CD4-positive, alpha-beta T cell treated with Interleukin-17A for 1 hour (primary cell): ENCODE results near the gene ITPR2.
"Not testable (repeated sequence)": the region's sequence is repeated elsewhere in the genome, so short reads cannot be mapped to it uniquely, and the experiment has no call there.

Experiments
- DNase-seq: peaks from one replicate; pipeline ENCODE4 v3.0.0-alpha.2; 2020

Gene ITPR2

DNA sequence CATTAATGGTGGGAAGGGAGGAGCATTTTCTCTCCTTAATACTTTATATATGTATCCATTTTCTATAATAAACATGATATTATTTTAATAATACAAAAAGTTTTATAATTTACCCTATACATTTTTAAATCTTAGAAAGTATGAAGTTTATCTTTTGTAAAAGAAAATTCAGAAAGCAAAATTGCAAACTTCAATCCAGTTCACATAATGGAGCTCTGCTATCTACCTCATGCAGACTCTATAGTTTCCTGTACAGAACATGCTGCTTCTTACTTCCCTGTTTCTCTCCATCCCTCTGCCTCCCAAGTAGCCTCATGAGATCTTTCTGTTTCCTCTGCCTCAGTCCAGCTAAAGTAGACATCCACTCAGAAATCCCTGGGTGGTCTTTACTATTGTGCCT lies 402.4 kb downstream of the ITPR2 start:
- DNase-seq: not testable (repeated sequence)

DNA sequence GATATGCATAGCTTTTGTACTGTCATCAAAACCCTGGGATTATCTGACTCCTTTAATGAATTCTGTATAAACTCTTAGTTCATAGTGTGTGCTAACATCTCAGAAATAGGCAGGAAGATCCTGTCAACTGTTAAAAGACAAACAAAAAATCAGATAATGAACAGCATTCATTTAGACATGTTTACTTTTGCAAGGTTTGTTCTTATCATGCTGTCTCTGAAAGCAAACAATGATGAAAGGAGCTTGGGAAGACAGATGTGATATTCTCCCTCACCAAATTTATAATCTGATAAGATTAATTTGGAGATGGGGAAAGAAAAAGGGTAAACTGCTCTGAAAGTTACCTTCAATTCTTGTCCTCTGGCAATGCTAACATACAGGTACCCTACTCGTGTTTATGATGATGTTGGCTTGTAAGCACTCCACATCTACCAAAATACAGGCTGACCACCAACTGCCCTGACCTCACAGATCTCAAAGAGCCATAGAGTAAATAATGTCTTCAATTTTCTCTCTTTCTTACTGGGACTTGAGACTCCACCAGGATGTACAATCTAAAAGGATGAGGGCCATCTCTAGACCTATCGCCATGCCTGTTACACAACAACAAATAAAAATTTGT lies 403.8 kb downstream of the ITPR2 start:
- DNase-seq: no peak

DNA sequence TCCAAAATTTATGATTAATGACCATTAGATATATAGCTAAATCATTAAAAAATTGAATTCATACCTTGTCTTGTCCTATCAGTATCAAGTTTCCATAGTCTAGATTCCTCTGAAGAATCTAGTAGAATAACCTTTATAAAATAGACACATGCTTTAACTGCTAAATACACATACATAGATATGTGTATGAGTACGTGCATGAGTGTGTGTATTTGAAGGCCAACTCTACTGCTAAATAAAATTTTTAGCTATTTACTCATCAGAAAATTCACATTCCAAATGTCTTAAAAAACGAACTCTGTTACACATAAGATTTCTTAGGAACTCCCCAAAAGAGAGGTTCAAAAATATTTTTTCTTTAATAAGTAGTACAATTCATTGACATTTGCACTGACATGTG lies 404.6 kb downstream of the ITPR2 start:
- no peak for DNase-seq

DNA sequence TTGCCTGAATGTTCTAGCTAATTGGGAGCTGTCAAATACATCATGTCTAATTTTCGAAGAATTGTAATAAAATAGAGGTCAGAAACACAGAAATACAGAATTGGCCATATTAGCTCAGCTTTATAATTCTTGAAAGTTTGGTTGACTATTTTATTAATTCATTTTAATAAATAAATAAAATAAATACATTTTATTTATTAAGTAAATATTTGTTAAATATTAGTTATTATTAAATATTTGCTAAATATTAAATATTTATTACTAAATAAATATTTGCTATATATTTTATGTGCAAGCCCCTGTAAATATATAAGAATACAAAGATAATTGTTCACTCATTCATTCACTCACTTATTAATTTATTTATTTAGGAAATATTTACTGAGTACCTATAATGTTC lies 406.3 kb downstream of the ITPR2 start:
- DNase-seq: no peak

DNA sequence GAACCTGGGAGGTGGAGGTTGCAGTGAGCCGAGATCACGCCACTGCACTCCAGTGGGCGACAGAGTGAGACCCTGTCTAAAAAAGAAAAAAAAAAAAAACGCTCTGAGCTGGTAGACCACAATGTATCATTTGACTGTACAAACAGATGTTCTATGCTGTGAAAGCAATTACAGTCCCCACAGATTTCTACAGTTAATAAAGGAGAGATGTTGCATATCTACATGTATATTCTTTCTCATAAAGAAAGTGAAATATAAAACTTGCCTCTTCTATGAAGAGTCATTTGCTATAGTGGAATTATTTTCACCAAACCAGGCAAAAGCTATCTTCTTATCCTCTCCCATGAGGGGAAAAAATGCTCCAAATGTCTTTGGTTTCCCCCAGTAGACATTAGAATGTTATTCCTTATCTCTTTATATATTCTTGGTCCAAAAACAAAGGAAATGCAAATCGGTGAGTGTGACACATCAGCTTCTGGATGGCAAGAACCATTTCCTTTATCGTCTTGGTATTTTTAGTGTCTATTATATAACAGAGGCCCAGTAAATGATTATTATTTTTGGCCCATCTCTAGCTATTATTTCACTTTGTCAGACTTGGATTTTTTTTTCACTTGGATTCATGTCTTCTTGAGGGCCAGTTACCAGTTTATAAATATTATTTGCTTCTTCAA lies 407.3 kb downstream of the ITPR2 start:
- no peak for DNase-seq

DNA sequence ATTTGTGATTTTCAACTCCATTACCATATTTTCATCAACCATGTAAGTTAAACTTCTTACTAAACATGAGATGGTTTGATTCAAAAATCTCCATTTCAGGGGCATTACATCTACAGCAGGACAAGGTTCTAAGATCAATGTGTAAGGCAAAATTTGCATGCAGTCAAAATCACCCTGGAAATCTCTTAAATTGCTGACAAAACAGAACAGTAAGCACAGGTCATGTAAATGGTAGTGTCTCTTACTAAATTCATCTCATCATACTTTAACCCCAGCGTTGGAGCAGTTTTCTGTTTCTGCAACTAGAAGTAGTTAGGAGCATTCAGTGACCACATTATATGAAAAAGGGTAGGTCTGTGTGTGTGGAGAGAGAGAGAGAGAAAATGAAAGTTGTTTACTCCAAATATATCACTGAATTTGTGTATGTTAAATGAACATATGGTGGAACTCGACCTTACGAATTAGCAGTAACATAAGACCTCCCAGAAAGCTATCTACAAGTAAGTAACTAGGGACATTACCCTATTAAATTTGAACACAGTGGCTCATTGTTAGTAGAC lies 410.1 kb downstream of the ITPR2 start:
- no peak for DNase-seq

DNA sequence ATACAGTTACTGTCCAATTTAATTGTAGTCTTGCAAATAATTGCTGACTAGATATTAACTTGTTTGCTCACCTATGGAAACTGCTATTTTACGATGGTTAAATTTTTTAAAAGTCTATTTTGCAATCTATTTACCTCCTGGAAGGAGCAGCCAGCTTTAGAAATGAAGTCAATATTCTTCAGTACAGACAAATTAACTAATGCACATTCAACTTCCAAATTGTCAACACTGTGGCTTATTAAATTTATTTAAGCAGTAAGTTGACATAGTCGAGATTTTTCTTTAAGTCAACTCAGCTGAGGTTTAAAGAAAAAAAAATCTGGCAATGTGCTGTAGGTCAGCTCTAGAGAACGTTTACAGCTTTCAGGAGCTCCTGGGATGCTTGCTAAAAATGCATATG lies 416.4 kb downstream of the ITPR2 start:
- no peak for DNase-seq

DNA sequence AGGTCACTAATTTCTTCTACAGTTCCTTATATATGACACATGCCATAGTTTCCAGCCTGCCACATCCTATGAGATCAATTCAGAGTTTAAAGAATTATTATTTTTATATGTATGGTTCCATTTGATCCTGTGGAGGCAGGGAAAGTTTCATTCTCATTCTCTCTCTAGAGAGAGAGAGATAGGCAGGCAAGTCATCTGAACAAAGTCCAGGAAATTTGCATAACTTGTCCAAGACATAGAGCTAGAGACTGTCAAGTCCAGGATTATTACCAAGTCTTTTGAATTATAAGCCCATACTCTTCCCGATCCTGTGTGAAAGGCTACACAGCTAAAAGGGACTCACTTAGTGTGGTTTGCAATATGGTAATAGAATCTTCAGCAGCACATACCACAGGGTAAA lies 422.3 kb downstream of the ITPR2 start:
- DNase-seq: no peak

DNA sequence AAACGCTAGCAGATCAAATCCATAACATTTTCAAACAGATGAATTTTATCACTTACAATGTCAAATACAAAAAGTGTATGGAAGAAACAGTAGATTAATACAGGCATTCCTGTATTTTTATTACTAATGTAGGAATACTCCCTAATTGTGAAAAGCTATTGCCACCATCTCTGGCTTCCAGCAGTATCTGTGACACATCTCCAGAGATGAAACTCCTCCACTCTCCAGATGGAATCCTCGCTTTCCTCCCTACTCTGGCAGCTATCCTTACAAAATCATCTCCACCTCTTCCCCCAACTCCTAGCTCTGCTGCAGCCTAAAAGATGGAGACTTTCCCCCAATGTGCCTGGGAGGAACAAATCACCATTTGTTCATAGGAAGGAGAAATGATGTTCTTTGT lies 426.2 kb downstream of the ITPR2 start:
- DNase-seq: no peak

DNA sequence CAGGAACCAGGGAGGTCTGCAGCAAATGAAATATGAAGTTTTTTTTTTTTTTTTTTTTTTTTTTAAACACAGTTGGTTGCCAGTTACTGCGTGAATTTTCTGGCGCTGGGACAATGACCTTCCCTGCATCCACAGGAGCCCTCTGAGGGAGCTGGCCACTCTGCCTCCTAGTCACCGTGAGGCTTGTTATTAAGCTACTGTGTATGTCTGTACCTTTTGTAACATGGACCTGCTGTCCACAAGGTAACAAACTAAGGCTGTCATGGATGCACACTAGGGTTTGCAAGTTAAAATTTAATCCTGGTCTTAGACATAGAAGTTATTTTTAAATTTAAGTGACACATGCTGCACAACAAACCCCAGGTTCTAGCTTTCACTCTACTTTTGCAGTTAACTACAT lies 426.6 kb downstream of the ITPR2 start:
- DNase-seq: no peak

DNA sequence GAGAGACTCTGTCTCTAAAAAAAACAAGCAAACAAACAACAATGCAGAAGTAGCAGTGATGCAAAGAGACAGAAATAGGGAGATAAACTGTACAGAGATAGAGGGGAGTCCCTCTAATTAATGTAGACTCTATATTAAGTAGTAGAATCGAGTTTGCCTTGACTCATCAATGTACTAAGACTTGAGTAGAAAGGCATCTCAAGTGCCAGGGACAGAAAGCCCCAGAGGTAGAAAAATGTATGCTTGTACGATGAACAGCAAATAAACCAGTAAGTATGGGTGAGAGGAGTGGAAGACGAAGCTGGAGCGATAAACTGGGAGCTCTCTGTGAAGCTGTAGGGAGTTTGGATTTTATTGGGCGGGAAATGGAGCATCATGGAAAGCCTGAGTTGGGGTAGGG lies 429.4 kb downstream of the ITPR2 start:
- DNase-seq: no peak

DNA sequence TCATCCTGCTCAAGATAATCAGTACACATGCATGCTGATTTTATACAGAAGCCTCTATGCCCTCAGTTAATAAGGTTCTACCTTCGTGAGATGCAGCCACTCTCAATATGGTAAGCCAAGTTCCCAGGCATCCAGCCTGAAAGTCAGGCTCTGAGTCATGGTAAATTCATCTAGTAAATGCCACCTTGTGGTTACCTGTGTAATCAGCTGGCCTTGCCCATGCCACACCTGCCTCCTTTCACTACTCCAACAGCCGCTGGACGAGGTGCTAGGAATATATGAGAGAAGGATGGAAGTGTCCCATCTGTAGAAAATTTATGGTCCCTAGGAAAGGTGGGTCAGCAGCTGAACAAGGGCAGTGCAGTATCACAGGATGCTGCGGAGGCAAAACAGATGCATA lies 430.3 kb downstream of the ITPR2 start:
- DNase-seq: no peak

DNA sequence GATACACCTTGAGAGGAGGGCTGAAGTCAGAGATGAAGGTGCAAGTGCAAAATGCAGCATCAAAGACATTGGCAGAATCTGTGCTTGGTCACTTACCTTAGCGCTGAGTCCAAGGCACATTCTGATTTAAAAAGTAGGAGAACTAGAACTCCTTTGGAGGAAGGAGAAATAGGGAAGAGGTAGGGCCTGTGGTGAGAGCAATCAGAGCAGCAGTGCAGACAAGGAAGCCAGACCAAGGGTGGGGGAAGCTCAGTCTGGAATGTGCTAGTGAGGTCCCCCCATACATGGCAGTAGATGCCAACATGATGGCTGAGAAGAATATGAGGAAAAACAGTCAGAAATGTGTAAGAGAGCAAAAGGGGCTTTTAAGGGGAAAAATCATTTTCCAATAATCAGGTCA lies 431.1 kb downstream of the ITPR2 start:
- DNase-seq: no peak

DNA sequence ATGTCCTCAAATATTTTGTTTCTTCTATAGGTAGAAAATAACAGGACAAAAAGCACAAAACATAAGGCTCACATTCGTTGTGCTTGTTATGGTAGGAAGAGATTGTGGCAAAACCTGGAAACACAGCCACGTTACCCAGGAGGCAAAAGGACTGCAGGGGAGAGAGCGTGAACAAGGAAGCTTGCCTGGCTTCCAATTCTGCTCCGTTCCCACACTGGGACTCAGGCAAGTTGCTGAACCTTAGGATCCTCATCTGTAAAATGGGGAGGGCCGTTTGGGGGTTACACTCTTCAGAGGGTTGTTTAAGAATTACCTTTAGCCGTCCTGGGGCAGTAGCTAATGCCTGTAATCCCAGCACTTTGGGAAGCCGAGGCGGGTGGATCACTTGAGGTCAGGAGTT lies 432.4 kb downstream of the ITPR2 start:
- DNase-seq: no peak

DNA sequence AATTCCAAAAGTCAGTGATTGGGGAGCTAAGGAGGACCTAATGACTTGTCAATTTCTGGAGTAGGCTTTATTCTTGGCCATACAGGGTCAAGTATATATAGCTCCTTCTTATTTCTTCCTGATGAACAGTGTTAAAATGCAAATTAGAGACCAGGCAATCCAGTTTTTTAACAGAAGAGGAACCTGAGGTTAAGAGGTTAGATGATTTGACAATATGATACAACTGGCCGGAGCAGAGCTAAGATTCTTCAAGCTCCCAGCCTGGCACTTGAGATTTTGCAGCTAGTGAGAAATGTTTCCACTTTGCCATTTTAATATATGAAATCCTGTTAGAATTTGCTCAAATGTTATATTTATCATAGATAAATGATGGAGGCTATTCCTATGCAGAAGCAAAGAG lies 433.6 kb downstream of the ITPR2 start:
- no peak for DNase-seq

DNA sequence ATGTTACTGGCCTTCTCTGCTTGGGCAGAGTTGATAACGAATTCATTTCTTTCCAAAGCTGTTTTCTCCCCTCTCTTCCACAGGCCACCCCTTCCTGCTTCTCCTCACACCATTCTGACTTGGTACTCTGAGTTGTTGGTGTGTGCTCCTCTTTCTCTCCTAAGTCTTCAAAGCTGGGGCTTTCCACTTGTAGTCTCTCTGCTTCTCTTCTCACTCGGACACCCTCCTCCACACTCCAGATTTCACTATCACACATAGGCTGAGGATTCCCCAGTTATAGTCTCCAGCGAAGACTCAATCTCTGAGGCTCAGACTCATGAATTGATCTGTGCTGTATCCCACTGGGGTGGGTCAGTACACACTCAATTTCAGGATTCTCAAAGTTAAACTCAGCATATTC lies 436.6 kb downstream of the ITPR2 start:
- DNase-seq: no peak

DNA sequence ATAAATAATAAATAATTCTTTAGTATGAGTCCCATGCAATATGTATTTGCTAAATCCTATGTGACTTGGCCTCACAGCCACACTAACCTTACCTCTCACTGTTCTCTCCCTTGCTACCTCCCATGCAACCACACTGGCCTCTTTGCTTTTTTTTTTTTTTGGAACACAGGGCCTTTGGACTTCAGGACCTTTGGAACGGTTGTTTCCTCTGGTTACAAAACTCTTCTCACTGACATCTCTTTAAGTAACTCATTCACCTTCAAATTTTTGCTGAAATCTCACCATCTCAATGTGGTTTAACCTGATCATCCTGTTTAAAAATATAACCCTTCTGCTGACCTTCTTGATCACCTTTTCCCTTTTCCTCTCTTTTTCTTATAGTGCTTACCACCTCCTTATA lies 443.7 kb downstream of the ITPR2 start:
- no peak for DNase-seq

DNA sequence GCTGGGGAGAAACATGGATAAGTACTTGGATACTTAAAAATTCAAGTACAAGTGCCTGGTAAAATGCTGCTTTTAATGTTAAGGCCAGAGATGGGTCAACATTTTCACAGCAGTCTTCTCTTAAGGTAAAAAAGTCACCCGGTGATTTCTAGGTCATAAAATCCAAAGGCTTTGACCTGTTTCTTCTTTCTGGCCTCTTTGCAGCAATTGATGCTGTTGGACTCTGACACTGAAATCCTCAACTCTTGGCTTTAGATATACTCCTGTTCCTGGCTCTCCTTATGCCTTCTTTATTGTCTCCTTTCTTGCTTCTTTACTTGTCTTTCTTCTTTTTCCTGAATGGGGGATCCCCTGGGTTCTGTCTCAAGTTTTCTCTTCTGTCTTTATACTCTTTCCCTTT lies 448.5 kb downstream of the ITPR2 start:
- no peak for DNase-seq

DNA sequence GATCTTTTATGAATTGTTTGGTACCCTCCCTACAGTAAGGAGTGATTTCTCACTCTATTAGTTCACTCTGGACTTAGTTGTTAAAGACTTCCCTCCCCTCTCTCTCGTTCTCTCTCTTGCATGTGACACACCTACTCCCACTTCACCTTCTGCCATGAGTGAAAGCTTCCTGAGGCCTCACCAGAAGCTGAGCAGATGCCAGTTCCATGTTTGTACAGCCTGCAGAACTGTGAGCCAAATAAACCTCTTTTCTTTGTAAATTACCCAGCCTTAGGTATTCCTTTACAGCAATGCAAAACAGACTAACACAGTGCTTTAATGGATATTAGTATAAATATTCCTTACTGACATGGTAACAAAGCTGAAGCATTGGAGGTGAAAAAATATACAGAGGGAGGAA lies 450.0 kb downstream of the ITPR2 start:
- DNase-seq: no peak

DNA sequence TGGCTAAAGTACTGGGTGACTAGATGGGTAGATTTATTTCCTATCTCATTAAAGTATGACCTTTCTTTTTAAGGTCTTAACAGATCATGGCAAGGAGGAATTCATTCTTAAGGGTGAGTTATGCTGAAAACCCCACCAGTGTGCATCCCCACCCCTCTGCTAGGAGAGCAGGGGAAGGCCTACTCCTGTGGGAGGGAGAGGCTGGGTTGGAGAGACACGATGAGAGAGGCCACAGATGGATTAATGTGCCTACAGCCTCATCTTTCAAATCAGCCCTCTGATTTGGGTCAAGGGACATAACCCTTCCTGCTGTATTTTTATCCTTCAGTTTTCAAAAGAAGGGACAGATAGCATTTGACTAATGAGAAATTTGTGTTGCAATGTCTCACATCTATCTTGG lies 452.1 kb downstream of the ITPR2 start:
- no peak for DNase-seq

DNA sequence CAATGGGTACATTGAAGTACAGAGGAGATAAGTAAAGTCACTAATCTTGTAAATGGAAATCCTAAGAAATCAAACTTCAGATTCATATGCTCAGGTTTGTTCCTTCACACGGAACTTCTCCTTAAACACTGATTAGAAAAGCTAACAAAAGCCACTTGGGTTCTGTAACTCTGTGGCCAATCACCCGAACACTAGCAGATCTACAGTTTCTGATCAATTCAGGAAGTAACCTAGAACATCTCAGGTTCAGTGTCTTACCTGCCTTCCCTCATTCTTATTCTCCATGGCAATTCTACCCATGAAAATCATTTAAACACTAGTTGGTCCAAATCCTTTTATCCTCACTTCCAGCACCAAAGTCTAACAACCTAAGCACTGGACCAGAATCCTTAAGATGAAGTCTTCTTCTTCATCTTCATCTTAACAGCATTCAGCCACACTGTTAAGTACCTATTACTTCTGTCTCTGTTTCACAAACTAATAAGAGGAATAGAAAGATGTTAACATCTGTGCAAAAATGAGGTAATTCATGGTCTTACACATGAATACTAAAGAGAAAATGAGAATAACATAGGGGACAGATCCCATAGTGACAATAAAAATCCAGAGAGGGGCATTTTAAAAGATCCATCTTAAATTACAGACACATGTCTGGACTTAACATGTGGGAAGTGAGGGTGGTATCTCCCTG lies 453.1 kb downstream of the ITPR2 start:
- DNase-seq: no peak

DNA sequence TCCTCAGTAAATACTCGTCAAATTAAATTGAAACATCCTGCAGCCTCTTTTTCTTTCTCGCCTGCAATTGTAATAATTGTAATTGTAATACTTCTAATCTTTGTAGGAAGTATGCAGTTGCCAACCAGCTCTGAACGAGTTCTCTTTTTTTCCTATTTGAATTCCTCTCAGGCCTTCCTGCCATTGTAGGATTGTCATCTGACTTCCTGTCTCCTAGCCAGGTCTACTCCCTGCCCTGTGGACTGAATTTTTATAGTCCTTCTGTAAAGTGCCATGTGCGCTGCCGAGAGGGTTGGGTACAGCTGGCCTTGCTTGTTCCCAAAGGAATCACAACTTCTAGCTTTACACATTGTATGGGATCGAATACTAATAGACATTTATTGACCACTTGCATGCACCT lies 454.3 kb downstream of the ITPR2 start:
- no peak for DNase-seq

DNA sequence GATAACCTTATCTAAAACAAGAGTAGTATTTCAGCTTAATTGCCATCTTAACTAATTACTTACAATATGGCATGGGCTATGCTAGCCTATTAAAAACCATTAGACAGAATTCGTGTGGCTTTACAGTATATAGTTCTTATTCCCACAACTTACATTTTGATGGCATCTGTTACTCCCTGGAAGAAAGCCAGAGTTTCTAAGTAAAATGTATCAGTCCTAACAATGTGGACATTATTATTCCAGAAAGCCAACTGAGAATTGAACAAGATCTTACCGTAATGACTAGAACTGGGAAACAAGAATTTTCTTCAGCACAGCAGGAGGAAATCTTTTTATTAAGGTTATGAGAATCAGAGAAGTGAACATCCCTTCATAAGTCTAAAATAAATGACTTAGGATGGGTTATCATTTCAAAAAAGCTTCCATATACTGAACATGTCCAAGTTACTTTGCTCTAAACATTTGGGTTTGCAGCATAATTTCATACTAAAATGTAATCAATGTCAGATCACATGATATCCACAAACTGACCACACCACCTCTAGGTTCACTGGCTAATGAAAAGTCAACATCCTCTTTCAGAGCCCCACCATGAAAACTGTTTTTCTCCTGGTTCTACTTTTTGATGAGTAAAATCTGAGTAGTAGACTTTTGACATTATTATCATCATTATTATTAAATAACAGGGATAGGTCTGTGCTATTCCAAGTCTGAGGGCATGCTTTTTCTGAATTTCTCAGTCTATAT lies 457.9 kb downstream of the ITPR2 start:
- no peak for DNase-seq
